PC-3 (cell line): ENCODE data around the gene CAD. TPM values are rescaled to one million over a fixed set of nuclear protein-coding genes. Genes with fewer than 3 reads are reported as not detected.

Experiments used
- ATAC-seq: fragments of 200-7000 bp; cut with Tn5 transposase; 2 replicates; pipeline ENCODE4 v1.9.1; 2020; ENCODE audit warnings: mild to moderate bottlenecking, moderate library complexity
- BruUV-seq: library from RNA; stranded (reverse); fragments of 400-500 nt; replicated peaks from 2 replicates; lab custom pipeline; 2021; lab: Mats Ljungman, UMichigan
- CTCF ChIA-PET: fragments of 300-600 bp; sonication (Branson Sonifier 250); formaldehyde crosslinking; loops from one replicate; lab custom pipeline; 2022; ENCODE audit warnings: antibody characterized with exemption; lab: Charles Lee
- POLR2A ChIA-PET: fragments of 300-600 bp; sonication (Branson Sonifier 250); formaldehyde crosslinking; loops from one replicate; lab custom pipeline; 2022; ENCODE audit warnings: antibody characterized with exemption; ENCODE audit not compliant: unreplicated experiment; lab: Charles Lee
- DNase-seq: peaks from one replicate; pipeline ENCODE4 v3.0.0-alpha.2; 2015
- H2AFZ ChIP-seq: fragments of 300-600 bp; sonication (generic); 2 replicates; pipeline ENCODE4 v1.6.0; 2016; ENCODE audit warnings: antibody characterized with exemption, low read length
- H3F3A ChIP-seq: fragments of 300-600 bp; sonication (generic); one replicate; pipeline ENCODE4 v1.6.0; 2017; ENCODE audit warnings: antibody characterized with exemption, low read length, control low read depth, mild to moderate bottlenecking; ENCODE audit not compliant: unreplicated experiment
- H3K27ac ChIP-seq: fragments of 300-600 bp; sonication (generic); 2 replicates; pipeline ENCODE4 v1.5.1; 2016; ENCODE audit warnings: mild to moderate bottlenecking, low read length
- H3K27me3 ChIP-seq: fragments of 300-600 bp; sonication (generic); 2 replicates; pipeline ENCODE4 v1.6.1; 2016; ENCODE audit warnings: low read length, mixed read lengths
- H3K36me3 ChIP-seq: fragments of 300-600 bp; sonication (generic); 2 replicates; pipeline ENCODE4 v1.6.1; 2016; ENCODE audit warnings: low read depth, mixed run types, low read length, mixed read lengths
- H3K4me1 ChIP-seq: fragments of 300-600 bp; sonication (generic); 2 replicates; pipeline ENCODE4 v1.5.1; 2016; ENCODE audit warnings: low read length; ENCODE audit not compliant: insufficient read depth
- H3K4me2 ChIP-seq: fragments of 300-600 bp; sonication (generic); 2 replicates; pipeline ENCODE4 v1.6.0; 2016; ENCODE audit warnings: low read length
- H3K4me3 ChIP-seq: fragments of 300-600 bp; sonication (generic); 2 replicates; pipeline ENCODE4 v1.5.1; 2016; ENCODE audit warnings: mild to moderate bottlenecking, low read length, mixed read lengths
- H3K79me2 ChIP-seq: fragments of 300-600 bp; sonication (generic); 2 replicates; pipeline ENCODE4 v1.6.1; 2017; ENCODE audit warnings: low read length, mixed read lengths
- H3K9ac ChIP-seq: fragments of 300-600 bp; sonication (generic); 2 replicates; pipeline ENCODE4 v1.6.0; 2016; ENCODE audit warnings: mild to moderate bottlenecking, low read length
- H3K9me2 ChIP-seq: fragments of 300-600 bp; sonication (generic); replicated peaks from 2 replicates; pipeline ENCODE4 v1.6.1; 2016; ENCODE audit warnings: mixed run types, low read length, mixed read lengths
- H3K9me3 ChIP-seq: fragments of 300-600 bp; sonication (generic); 2 replicates; pipeline ENCODE4 v1.6.1; 2016; ENCODE audit warnings: low read length, mixed read lengths
- H4K20me1 ChIP-seq: fragments of 300-600 bp; sonication (generic); 2 replicates; pipeline ENCODE4 v1.6.1; 2016; ENCODE audit warnings: low read length, mixed read lengths
- EZH2 ChIP-seq: fragments of 300-600 bp; sonication (generic); IDR thresholded peaks from one replicate; pipeline ENCODE4 v1.6.1; 2017; ENCODE audit warnings: antibody characterized with exemption, mild to moderate bottlenecking, low read length; ENCODE audit not compliant: unreplicated experiment
- EZH2phosphoT487 ChIP-seq: fragments of 300-600 bp; sonication (generic); IDR thresholded peaks from 2 replicates; pipeline ENCODE4 v1.6.1; 2018; ENCODE audit warnings: mild to moderate bottlenecking, antibody characterized with exemption, low read length, borderline replicate concordance
- intact Hi-C: fragments of 100-400 bp; cut with micrococcal nuclease; formaldehyde crosslinking; loops from 2 replicates; pipeline ENCODE4 v1.9.0; 2023
- total RNA-seq: library from RNA; depleted of rRNA; stranded (reverse); fragments of >200 nt; gene quantifications from 2 replicates; pipeline ENCODE4 v1.2.3, GENCODE V29; 2014
- TF ChIP-seq, protein P1 (sequence below): fragments of 300-600 bp; sonication (generic); conservative IDR thresholded peaks from 2 replicates; pipeline ENCODE4 v1.5.1; 2017; ENCODE audit warnings: antibody characterized with exemption, low read depth, mild to moderate bottlenecking, low read length

Gene CAD
- total RNA-seq, 1 experiment from 2014 or later, result 85.9 TPM

DNA sequence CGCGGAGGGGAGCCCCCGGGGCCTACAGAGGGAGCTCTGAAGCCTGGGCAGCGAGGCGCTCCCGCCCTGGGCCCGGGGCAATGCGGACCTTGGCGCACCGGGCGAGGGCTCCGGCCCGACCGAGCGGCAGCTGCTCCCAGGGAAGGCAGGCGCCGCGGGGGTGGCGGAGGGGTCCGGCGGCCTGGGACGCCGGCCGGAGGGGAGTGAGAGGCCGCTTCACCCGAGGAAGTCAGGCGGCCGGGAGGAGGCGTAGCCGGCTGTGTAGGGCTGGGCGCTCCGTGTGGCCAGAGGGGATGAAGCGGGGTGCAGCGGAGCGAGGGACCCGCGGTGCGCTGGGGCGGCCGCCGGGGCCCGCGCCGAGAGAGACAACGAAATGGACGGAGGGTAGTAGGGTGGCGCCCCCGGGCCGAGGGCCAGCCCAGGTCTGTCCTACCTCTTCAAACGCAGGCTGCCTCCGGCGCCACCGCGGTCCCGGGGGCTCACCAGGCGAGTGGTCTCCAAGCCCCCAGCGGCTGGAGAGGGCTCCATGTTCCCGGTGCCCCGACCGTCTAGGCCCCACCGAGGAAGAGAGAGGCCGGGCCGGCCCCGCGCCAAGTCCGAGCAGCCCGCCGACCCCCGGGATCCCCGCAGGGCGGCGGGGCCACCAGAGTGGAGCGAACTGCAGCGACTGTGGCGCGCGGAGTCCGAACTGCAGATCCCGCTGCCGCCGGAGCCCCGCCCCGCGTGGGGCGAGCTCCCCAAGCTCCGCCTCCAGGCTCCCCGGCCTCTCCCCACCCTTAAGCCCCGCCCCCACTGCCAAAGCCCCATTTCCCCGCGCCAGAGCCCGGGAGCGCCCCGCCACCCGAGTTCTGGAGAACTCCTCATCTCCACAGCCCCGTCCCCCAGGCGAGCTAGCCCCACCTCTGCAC, 45.5 kb downstream of the CAD start, which contains the start of gene SLC30A3:
Gene SLC30A3 (minus strand): TSS at position 669 of the 908 bp plus-strand sequence. CDS start 141 bp downstream, at position 528.
- Histone ChIP-seq H3K9me2 (no peaks in the 10 kb centered on the region), H3F3A (no peaks in the 10 kb centered on the region), H3K4me1 (peaks cover 18% of the 10 kb centered on the region; the same call in 1 of the 2 replicates), H3K36me3 (no peaks in the 10 kb centered on the region), H3K27ac (no peak within 1 kb of the TSS), H3K9ac (no peak within 1 kb of the TSS), H3K79me2 (no peaks in the 10 kb centered on the region), H3K4me2 (peak within 1 kb of the TSS; percentile 93), H3K27me3 (peaks cover 54% of the 10 kb centered on the region), H3K4me3 (peak within 1 kb of the TSS; percentile 71), H3K9me3 (no peaks in the 10 kb centered on the region), H2AFZ (peak within 1 kb of the TSS; percentile 58), H4K20me1 (no peaks in the 10 kb centered on the region)
- intact Hi-C loops, result no loop called here
- TF ChIP-seq EZH2 (peak; percentile 93), EZH2phosphoT487 (peak; percentile 61; the same call in 1 of the 2 replicates)
- TF ChIP-seq, protein P1, sequence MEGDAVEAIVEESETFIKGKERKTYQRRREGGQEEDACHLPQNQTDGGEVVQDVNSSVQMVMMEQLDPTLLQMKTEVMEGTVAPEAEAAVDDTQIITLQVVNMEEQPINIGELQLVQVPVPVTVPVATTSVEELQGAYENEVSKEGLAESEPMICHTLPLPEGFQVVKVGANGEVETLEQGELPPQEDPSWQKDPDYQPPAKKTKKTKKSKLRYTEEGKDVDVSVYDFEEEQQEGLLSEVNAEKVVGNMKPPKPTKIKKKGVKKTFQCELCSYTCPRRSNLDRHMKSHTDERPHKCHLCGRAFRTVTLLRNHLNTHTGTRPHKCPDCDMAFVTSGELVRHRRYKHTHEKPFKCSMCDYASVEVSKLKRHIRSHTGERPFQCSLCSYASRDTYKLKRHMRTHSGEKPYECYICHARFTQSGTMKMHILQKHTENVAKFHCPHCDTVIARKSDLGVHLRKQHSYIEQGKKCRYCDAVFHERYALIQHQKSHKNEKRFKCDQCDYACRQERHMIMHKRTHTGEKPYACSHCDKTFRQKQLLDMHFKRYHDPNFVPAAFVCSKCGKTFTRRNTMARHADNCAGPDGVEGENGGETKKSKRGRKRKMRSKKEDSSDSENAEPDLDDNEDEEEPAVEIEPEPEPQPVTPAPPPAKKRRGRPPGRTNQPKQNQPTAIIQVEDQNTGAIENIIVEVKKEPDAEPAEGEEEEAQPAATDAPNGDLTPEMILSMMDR, result no peak
- BruUV-seq, result no TSS peak
- DNase-seq (no peak), ATAC-seq (peak; percentile 50)
- POLR2A ChIA-PET, result interaction anchor here (0.6 kb wide), 1 partner anchor 177 kb away, joined by 5 read pairs; no protein-coding TSS in a partner anchor
- CTCF ChIA-PET, result interaction anchor here (0.6 to 1.1 kb wide), 2 partner anchors 31 to 33 kb away, joined by 5 to 7 read pairs; no protein-coding TSS in a partner anchor

DNA sequence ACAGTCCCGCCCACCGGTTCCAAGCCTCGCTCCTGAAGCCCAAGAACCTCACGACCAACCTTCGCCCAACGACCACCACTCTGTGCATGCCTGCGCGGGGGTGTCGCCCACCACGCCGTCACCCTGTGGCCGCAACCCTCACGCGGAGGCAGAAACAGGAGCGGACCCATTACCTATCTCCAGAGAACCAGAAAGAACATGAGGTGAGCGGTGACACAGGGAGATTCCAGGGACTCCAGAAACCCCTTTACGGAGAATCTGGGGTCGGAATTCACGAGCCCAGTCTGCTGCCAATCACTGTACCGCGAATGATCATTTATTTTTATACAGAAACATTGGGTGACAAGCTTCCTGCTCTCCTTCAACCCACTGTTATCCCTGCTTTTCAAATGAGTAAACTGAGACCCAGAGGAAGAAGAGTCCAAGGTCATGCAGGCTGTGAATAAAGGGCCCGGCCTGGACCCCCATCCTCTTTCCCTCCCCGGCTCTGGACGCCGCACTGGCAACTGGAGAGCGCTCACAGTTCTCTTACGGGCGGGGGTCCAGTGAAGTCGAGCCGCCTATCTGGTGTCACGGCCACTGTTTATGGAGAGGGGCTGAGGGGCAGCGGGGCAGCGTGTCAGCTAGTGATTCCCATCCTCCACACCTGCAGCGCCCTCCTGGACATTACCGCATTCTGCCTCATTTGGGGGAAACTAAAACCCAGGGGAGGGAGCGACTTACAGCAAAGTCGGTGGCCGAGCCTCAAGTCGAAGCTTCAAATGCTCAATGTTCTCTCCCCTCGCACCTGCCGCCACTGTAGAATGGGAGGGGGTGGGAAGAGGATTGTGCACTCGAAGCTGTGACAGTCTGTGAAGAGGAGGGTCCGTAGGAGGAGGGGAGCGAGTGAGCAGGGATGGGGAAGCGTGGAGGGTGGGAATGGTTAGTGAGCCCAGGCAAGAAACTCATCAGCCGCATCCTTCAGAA, 46.4 kb downstream of the CAD start:
- peak overlapping the region; percentile 2; the same call in 1 of the 2 replicates for H2AFZ ChIP-seq
- H3K4me2 ChIP-seq, result peak overlapping the region; percentile 93
- no peaks in the 10 kb centered on the region for H3K36me3 ChIP-seq
- H4K20me1 ChIP-seq, result no peaks in the 10 kb centered on the region
- ATAC-seq (no peak), DNase-seq (no peak)
- no peak overlapping the region for H3K9ac ChIP-seq
- H3K9me2 ChIP-seq, result no peaks in the 10 kb centered on the region
- peaks cover 54% of the 10 kb centered on the region for H3K27me3 ChIP-seq
- intact Hi-C loops, result no loop called here
- H3K27ac ChIP-seq, result no peak overlapping the region
- ChIA-PET POLR2A (interaction anchor here (0.6 kb wide), 1 partner anchor 178 kb away, joined by 5 read pairs; no protein-coding TSS in a partner anchor), CTCF (interaction anchor here (0.6 to 1.1 kb wide), 3 partner anchors 13 to 34 kb away, joined by 4 to 7 read pairs (median 5); no protein-coding TSS in a partner anchor)
- no TSS peak for BruUV-seq
- no peaks in the 10 kb centered on the region for H3K79me2 ChIP-seq
- TF ChIP-seq EZH2phosphoT487, result peak; percentile 73
- TF ChIP-seq EZH2, result peak; percentile 88
- TF ChIP-seq, protein P1, result no peak
- H3K4me3 ChIP-seq, result peak overlapping the region; percentile 71
- no peaks in the 10 kb centered on the region for H3K9me3 ChIP-seq
- H3K4me1 ChIP-seq, result peaks cover 18% of the 10 kb centered on the region; the same call in 1 of the 2 replicates
- no peaks in the 10 kb centered on the region for H3F3A ChIP-seq
